Measurements from ENCODE around the gene LETM1. TPM values are rescaled to one million over a fixed set of nuclear protein-coding genes. Genes with fewer than 3 reads are reported as not detected.

LETM1 gene
- total and polyA plus RNA-seq, 2 of the 13 experiments (the other 11 are each of a cell fraction or from before 2014, with no cell fraction given): 9.7 to 41.6 TPM

GRCh38 chr4:1797861-1798579 lies 57.9 kb downstream of the LETM1 start (continued):
- TF ChIP-seq, protein P1, sequence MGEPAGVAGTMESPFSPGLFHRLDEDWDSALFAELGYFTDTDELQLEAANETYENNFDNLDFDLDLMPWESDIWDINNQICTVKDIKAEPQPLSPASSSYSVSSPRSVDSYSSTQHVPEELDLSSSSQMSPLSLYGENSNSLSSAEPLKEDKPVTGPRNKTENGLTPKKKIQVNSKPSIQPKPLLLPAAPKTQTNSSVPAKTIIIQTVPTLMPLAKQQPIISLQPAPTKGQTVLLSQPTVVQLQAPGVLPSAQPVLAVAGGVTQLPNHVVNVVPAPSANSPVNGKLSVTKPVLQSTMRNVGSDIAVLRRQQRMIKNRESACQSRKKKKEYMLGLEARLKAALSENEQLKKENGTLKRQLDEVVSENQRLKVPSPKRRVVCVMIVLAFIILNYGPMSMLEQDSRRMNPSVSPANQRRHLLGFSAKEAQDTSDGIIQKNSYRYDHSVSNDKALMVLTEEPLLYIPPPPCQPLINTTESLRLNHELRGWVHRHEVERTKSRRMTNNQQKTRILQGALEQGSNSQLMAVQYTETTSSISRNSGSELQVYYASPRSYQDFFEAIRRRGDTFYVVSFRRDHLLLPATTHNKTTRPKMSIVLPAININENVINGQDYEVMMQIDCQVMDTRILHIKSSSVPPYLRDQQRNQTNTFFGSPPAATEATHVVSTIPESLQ (CRISPR knock-in tag; conservative IDR thresholded peaks at IDR 0.05): no peak
- no peak for TF ChIP-seq ZNF790 (CRISPR knock-in tag; IDR thresholded peaks at IDR 0.05; ENCODE audit: borderline replicate concordance)
- no peak for TF ChIP-seq ELF1 (CRISPR knock-in tag; IDR thresholded peaks at IDR 0.05)
- no peak for TF ChIP-seq ATRX (CRISPR knock-in tag; IDR thresholded peaks at IDR 0.05; ENCODE audit: borderline replicate concordance)
- no peak for TF ChIP-seq ZC3H13 (CRISPR knock-in tag; IDR thresholded peaks at IDR 0.05)
- no peak for TF ChIP-seq ZKSCAN1 (IDR thresholded peaks at IDR 0.05; ENCODE audit: low read length)
- TF ChIP-seq FOXP4 (CRISPR knock-in tag; IDR thresholded peaks at IDR 0.05): no peak
- TF ChIP-seq YY1 (IDR thresholded peaks at IDR 0.05; ENCODE audit: insufficient read depth, insufficient replicate concordance, low read depth, low read length): peak; percentile 45
- TF ChIP-seq, protein P2, sequence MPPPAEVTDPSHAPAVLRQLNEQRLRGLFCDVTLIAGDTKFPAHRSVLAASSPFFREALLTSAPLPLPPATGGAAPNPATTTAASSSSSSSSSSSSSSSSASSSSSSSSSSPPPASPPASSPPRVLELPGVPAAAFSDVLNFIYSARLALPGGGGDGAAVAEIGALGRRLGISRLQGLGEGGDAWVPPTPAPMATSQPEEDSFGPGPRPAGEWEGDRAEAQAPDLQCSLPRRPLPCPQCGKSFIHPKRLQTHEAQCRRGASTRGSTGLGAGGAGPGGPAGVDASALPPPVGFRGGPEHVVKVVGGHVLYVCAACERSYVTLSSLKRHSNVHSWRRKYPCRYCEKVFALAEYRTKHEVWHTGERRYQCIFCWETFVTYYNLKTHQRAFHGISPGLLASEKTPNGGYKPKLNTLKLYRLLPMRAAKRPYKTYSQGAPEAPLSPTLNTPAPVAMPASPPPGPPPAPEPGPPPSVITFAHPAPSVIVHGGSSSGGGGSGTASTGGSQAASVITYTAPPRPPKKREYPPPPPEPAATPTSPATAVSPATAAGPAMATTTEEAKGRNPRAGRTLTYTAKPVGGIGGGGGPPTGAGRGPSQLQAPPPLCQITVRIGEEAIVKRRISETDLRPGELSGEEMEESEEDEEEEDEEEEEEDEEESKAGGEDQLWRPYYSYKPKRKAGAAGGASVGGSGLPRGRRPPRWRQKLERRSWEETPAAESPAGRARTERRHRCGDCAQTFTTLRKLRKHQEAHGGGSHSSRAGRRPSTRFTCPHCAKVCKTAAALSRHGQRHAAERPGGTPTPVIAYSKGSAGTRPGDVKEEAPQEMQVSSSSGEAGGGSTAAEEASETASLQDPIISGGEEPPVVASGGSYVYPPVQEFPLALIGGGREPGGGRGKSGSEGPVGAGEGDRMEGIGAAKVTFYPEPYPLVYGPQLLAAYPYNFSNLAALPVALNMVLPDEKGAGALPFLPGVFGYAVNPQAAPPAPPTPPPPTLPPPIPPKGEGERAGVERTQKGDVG (CRISPR knock-in tag; IDR thresholded peaks at IDR 0.05; ENCODE audit: borderline replicate concordance): no peak
- peak; percentile 85; the same call in 1 of the 2 replicates for TF ChIP-seq ZBTB10 (CRISPR knock-in tag; IDR thresholded peaks at IDR 0.05; ENCODE audit: borderline replicate concordance)
- TF ChIP-seq ATF2 (CRISPR knock-in tag; IDR thresholded peaks at IDR 0.05): no peak
- no peak for TF ChIP-seq ZNF761 (CRISPR knock-in tag; conservative IDR thresholded peaks at IDR 0.05)
- no peak for TF ChIP-seq ARID2 (CRISPR knock-in tag; IDR thresholded peaks at IDR 0.05; ENCODE audit: borderline replicate concordance)
- TF ChIP-seq SP1 (IDR thresholded peaks at IDR 0.05): no peak
- TF ChIP-seq SP1 (CRISPR knock-in tag; IDR thresholded peaks at IDR 0.05): no peak
- no peak for TF ChIP-seq IKZF4 (CRISPR knock-in tag; IDR thresholded peaks at IDR 0.05; ENCODE audit: borderline replicate concordance, low read depth, not compliant biosample characterization)
